Muscle of leg (tissue), 11 donors: ENCODE measurements around the gene LINGO3. TPM values are rescaled to one million over a fixed set of nuclear protein-coding genes. Genes with fewer than 3 reads are reported as not detected.

Source experiments
- DNase-seq: peaks from one replicate; pipeline ENCODE4 v3.0.0; 2013
- H3K27ac ChIP-seq: one replicate; pipeline ENCODE4 v1.5.1; 2013; ENCODE audit warnings: mild to moderate bottlenecking, low read length, control low read depth
- H3K27me3 ChIP-seq: one replicate; pipeline ENCODE4 v1.6.1; 2013; ENCODE audit warnings: low read length; ENCODE audit not compliant: control insufficient read depth, insufficient read depth
- H3K36me3 ChIP-seq: one replicate; pipeline ENCODE4 v1.6.1; 2013; ENCODE audit warnings: low read length; ENCODE audit not compliant: control insufficient read depth, insufficient read depth
- H3K4me1 ChIP-seq: one replicate; pipeline ENCODE4 v1.6.1; 2013; ENCODE audit warnings: low read length; ENCODE audit not compliant: control insufficient read depth, insufficient read depth
- H3K4me3 ChIP-seq: one replicate; pipeline ENCODE4 v1.5.1; 2013; ENCODE audit warnings: low read length, control low read depth
- H3K9me3 ChIP-seq: replicated peaks from 2 replicates; pipeline ENCODE4 v1.6.1; 2013; ENCODE audit warnings: low read depth, low read length; ENCODE audit not compliant: control insufficient read depth
- WGBS: methylation state at CpG from one replicate; pipeline ENCODE4 v1.1.5; 2013; ENCODE audit warnings: missing lambda C conversion rate; ENCODE audit not compliant: insufficient coverage; 5-methylcytosine and 5-hydroxymethylcytosine counted together
- polyA plus RNA-seq, 8 donors: library from polyadenylated mRNA; unstranded; fragments of 120-200 nt; gene quantifications; one replicate each; pipeline versions ENCODE4 v1.2.1 to v1.2.3, GENCODE V29; 2013; ENCODE audit warnings: inconsistent platforms in 1 of 8, low replicate concordance in 1 of 8; ENCODE audit not compliant: insufficient read length in 8 of 8, insufficient read depth in 1 of 8
- total RNA-seq: library from RNA; stranded (reverse); fragments of 120-200 nt; gene quantifications from one replicate; pipeline ENCODE4 v1.2.4, GENCODE V29; 2013

LINGO3 gene
- total and polyA plus RNA-seq, 9 donors, result 0.07 to 0.15 (median 0.09) TPM; not detected in 3

DNA sequence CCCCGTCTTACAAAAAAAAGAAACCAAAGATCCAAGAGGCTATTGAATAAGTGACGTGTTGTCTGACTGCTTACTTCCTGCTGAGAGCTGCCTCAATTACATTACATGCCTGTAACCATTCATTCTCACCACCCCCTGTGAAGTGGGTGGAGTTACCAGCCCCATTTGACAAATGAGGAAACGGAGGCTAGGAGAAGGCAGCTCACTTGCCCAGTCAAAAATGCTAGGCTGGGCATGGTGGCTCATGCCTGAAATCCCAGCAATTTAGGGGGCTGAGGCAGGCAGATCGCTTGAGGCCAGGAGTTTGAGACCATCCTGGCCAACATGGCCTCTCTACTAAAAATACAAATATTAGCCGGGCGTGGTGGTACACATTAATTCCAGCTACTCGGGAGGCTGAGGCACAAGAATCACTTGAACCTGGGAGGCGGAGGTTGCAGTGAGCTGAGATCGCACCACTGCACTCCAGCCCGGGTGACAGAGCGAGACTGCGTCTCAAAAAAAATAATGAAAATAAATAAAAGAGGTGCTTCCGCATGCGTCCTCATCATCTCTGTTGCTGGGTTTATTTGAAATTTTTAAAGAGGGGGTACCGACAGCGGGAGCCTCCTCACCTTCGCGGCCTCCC is 19.9 kb upstream of the LINGO3 start:
- WGBS, result 0% methylated on average over 15 of the region's 18 CpGs
- H3K4me1 ChIP-seq, result peaks cover 52% of the 10 kb centered on the region
- H3K27me3 ChIP-seq, result no peaks in the 10 kb centered on the region
- H3K4me3 ChIP-seq, result peak overlapping the region; percentile 98
- peak; percentile 65 for DNase-seq
- peak overlapping the region; percentile 90 for H3K27ac ChIP-seq
- no peaks in the 10 kb centered on the region for H3K9me3 ChIP-seq
- peaks cover 35% of the 10 kb centered on the region for H3K36me3 ChIP-seq

DNA sequence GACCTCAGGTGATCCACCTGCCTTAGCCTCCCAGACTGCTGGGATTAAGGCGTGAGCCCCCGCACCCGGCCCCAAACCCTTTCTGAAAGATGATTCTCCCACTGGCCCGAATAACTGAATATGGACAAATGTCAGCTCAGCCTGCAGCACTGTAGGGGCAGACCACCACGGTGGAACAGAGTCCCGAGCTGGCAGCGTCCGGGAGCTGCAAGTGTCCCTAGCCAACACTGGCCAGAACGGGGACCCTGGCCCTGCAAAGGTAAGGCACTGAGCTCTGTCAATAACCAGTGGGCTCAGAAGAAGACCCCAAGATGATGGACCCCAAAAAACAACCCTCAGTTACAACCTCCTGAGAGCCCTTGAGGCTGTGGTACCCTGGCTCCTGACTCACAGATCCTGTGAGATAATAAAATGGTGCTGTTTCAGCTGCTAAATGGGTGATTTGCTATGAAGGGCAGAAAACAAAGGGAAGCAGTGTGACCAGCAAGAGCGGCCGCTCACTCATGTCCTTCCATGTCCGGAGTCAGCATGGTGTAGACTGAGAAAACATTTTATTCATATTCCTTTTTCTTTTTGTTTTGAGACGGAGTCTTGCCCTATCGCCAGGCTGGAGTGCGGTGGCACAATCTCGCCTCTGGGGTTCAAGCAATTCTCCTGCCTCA is 18.9 kb upstream of the LINGO3 start:
- WGBS, result 86% methylated on average over 9 of the region's 16 CpGs
- Histone ChIP-seq H3K9me3 (no peaks in the 10 kb centered on the region), H3K36me3 (peaks cover 42% of the 10 kb centered on the region), H3K27ac (no peak overlapping the region), H3K4me3 (no peak overlapping the region), H3K4me1 (peaks cover 43% of the 10 kb centered on the region), H3K27me3 (no peaks in the 10 kb centered on the region)
- DNase-seq, result no peak

GRCh38 chr19:2325281-2326046 is 17.5 kb upstream of the LINGO3 start:
- H3K36me3 ChIP-seq, result peaks cover 53% of the 10 kb centered on the region
- WGBS, result 85% methylated on average over 25 of the region's 29 CpGs
- H3K4me3 ChIP-seq, result no peak overlapping the region
- H3K27ac ChIP-seq, result no peak overlapping the region
- H3K4me1 ChIP-seq, result peaks cover 29% of the 10 kb centered on the region
- no peak for DNase-seq
- no peaks in the 10 kb centered on the region for H3K27me3 ChIP-seq
- H3K9me3 ChIP-seq, result no peaks in the 10 kb centered on the region

DNA sequence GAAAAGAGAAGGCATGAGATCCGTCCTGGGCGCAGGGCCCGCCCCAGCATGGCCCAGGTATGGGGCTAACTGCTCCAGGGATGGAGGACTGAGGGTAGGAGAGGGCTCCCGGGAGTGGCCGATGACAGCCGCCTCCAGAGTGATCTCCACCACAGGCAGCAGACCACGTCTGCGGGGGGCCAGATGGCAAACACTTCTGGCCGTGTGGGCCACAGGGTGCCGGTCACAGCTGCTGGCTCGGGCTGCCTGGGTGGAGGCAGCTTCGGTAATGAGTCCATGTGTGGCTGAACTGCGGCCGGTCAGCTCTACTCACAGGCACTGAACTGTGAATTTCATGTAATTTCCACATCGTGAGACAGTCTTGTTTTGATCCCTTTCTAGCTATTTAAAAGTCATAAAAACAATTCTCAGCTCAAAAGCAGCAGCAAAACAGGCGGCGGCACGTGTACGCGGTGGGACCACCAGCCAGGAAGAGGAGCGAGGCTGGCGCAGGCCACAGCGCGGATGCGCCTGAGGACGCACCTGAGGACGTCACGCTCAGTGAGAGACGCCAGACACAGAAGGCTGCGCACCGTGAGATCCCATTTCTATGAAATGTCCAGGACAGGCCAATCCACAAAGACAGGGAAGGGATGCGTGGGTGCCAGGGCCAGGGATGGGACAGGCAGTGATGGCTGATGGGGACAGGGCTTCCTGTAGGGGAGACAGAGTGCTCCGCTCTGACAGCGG is 16.4 kb upstream of the LINGO3 start:
- H3K27me3 ChIP-seq, result no peaks in the 10 kb centered on the region
- no peak overlapping the region for H3K4me3 ChIP-seq
- H3K36me3 ChIP-seq, result peaks cover 53% of the 10 kb centered on the region
- H3K27ac ChIP-seq, result no peak overlapping the region
- no peak for DNase-seq
- H3K4me1 ChIP-seq, result peaks cover 23% of the 10 kb centered on the region
- no peaks in the 10 kb centered on the region for H3K9me3 ChIP-seq
- WGBS, result 90% methylated on average over 33 of the region's 34 CpGs

DNA sequence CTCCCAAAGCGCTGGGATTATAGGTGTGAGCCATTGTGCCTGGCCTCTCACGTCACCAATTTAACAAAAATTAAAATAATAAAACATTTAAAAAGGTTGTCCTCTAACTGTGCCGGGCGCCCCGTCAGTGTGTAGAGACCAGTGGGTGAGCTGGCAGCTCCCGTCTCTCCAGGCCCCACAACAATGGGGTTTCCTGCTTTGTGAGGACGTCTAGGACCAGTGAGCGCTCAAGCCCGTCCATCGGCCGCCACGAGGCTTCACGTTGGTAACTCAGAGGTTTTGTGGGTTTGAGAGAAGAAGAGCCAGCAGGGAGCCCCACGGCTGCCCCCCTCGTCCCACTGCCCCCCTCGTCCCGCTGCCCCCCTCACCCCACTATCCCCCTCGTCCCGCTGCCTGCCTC is 15.8 kb upstream of the LINGO3 start:
- 88% methylated on average over 4 of the region's 19 CpGs for WGBS
- Histone ChIP-seq H3K4me1 (peaks cover 17% of the 10 kb centered on the region), H3K36me3 (peaks cover 53% of the 10 kb centered on the region), H3K9me3 (no peaks in the 10 kb centered on the region), H3K27ac (no peak overlapping the region), H3K27me3 (no peaks in the 10 kb centered on the region), H3K4me3 (no peak overlapping the region)
- no peak for DNase-seq

DNA sequence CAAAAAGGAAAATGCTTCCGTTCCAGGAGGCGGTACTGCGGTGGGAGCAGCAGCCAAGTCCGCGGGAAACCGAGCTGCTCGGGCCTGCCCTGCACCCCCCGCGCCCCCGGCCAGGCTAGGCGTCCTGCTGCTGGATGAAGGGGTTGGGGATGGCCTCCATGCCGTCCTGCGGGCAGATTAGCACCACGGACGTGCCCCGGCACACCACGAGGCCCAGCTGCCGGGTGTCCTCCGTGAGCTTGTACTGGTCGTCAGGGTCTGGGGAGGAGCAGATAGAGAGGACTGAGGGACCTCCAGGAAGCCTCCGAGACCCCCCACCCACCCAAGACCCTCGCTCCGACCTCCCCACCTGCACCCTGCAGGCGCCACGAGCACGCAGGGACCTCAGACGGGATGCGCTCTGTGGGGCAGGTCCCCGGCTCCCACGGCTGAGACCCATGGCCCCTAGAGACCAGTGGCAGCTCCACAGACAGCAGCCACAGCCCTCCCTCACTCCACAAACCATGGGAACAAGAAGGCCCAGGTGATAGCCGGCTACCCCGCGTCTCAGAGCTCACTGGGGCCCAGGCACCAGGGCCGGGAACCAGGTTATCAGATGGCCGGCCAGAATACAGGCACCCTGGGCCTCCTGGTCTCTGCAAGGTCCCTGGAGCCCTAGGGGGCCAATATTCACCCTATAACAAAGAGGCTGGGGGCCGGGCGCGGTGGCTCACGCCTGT is 13.8 kb upstream of the LINGO3 start:
- WGBS, result 82% methylated on average over 23 of the region's 39 CpGs
- DNase-seq, result no peak
- Histone ChIP-seq H3K9me3 (no peaks in the 10 kb centered on the region), H3K27ac (no peak overlapping the region), H3K4me1 (peaks cover 6% of the 10 kb centered on the region), H3K36me3 (peaks cover 48% of the 10 kb centered on the region), H3K27me3 (no peaks in the 10 kb centered on the region), H3K4me3 (no peak overlapping the region)

GRCh38 chr19:2320939-2321338 is 13.0 kb upstream of the LINGO3 start:
- H3K36me3 ChIP-seq, result peaks cover 45% of the 10 kb centered on the region

DNA sequence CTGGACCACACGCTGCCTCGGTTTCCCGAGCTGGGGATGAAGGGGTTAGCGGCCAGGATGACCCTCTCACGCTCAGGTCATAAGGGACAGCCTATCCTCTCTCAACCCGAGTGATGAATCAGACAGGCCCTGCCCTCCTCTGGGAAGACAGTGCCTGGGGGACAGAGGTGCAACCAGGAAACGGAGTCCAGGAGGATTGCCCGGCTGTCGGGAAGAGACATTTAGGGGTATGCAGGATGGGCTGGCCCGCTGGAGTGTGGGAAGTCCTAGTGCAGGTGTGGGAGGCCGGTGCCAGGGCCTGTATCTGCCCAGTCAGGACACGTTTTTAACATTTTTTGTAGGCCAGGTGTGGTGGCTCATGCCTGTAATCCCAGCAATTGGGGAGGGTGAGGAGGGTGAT is 12.1 kb upstream of the LINGO3 start:
- no peak overlapping the region for H3K27ac ChIP-seq
- DNase-seq, result no peak

More at GRCh38 chr19:2320939-2321338, 13.0 kb upstream of the LINGO3 start:
- H3K4me3 ChIP-seq, result no peak overlapping the region
- no peaks in the 10 kb centered on the region for H3K9me3 ChIP-seq
- no peaks in the 10 kb centered on the region for H3K27me3 ChIP-seq
- 75% methylated on average over 11 of the region's 12 CpGs for WGBS
- H3K4me1 ChIP-seq, result peaks cover 8% of the 10 kb centered on the region
- no peak overlapping the region for H3K27ac ChIP-seq
- DNase-seq, result no peak

DNA sequence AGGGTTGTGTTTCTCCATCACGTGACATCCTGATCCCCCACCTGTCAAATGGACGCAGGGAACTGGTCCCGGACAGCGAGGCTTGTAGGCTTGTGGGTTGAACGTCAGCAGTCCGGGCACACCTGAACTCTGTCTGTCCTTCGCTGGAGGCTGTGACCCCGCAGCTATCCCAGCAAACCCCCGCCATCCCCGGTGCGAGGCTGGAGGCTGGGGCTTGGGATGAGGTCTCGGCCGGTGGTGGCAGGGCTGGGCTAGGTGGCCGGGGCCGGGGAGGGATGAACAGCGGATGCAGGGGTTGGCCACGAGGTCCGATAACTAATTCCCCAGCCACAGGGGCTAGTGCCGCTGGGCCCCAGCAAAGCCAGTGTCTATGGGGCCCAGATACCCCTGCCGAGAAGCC is 11.6 kb upstream of the LINGO3 start:
- Histone ChIP-seq H3K9me3 (peaks cover 7% of the 10 kb centered on the region), H3K36me3 (peaks cover 34% of the 10 kb centered on the region), H3K27ac (no peak overlapping the region), H3K4me3 (no peak overlapping the region), H3K4me1 (peaks cover 9% of the 10 kb centered on the region), H3K27me3 (no peaks in the 10 kb centered on the region)
- 45% methylated on average over 20 of the region's 20 CpGs for WGBS
- DNase-seq, result no peak

More for the DNA sequence above, 12.1 kb upstream of the LINGO3 start:
- peaks cover 3% of the 10 kb centered on the region for H3K9me3 ChIP-seq
- 38% methylated on average over 12 of the region's 12 CpGs for WGBS
- peaks cover 39% of the 10 kb centered on the region for H3K36me3 ChIP-seq
- H3K4me3 ChIP-seq, result no peak overlapping the region
- no peaks in the 10 kb centered on the region for H3K27me3 ChIP-seq
- H3K4me1 ChIP-seq, result peaks cover 9% of the 10 kb centered on the region
